GM12892 (cell line): ENCODE measurements around the gene BPNT1.
"Not testable (repeated sequence)": the region's sequence is repeated elsewhere in the genome, so short reads cannot be mapped to it uniquely, and the experiment has no call there.

ENCODE experiments used
- DNase-seq: peaks from one replicate; pipeline ENCODE4 v3.0.0; 2011; ENCODE audit not compliant: insufficient read length
- FAIRE-seq: peaks from 2 replicates; lab custom pipeline; 2011; peaks lifted over from hg19 to GRCh38; lab: Jason Lieb, UNC
- POLR2A ChIP-seq: IDR thresholded peaks from 2 replicates; pipeline ENCODE4 v1.6.1; 2011; ENCODE audit warnings: low read depth, low read length, control low read depth
- POLR2AphosphoS5 ChIP-seq: IDR thresholded peaks from 2 replicates; pipeline ENCODE4 v1.6.1; 2011; ENCODE audit warnings: low read depth, low read length, control low read depth
- TAF1 ChIP-seq: IDR thresholded peaks from 2 replicates; pipeline ENCODE4 v1.6.1; 2011; ENCODE audit warnings: low read depth, mild to moderate bottlenecking, control low read depth, low read length, borderline replicate concordance

Gene BPNT1

DNA sequence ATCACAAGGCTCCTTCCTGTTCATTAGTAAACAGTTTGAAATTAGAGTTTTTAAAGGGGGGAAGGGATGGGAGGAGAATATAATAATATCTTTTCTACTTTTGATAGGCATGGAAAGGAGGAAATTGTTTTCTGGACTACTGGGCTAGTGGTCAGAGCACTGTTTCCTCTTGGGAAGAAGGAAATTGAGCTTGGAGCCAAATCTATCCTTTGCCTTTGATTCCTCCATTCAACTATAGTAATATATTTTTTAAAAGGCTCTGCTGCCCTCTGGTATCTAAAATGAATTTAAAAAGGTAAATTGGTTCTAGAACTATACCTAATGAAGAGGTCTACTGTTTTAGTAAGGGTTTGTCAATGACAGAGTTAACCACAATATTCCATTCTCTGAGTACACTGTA is 10.2 kb upstream of the BPNT1 start:
- DNase-seq: no peak
- TF ChIP-seq POLR2A: no peak
- no peak for TF ChIP-seq POLR2AphosphoS5
- TF ChIP-seq TAF1: no peak
- FAIRE-seq: no peak

DNA sequence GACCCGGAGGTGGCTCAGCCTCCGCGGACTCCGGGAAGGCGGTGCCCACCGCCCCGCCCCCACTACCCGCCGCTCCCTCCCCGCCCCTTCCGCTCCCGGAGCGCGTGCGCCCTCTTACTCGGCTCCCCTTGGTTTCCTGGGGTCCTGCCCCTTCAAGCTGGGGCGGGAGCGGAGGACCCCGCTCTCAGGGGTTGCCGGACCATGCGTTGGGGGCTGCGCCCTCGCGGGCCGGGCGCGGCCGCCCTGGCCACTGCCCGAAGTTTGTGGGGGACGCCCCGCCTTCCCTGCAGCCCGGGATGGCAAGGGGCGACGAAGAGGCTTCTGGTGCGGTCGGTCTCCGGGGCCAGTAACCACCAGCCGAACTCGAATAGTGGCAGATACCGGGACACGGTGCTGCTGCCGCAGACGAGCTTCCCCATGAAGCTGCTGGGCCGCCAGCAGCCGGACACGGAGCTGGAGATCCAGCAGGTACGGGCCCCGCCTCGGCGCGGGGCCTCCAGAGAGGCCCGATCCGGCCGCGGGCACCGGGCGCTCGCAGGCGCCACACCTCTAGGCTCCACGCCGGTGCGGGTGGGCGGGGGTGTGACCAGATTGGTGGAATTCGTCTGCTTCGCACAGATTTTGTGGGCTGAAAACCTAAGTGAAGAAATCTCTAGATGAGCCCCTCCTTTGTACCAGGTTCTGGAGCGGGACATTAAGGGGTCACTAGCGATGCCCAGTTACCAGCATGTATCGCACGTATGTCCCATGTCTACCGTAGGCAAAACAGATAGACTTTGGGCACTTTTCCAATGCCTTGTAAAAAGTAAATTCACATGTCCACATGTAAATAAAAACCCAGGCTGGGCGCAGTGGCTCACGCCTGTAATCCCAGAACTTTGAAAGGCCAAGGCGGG is 4.7 kb upstream of the BPNT1 start, which contains the start of gene IARS2:
Gene IARS2 (plus strand): TSS at position 117 of the 896 bp plus-strand sequence. CDS start 85 bp downstream, at position 202.
- FAIRE-seq: peak; percentile 96

DNA sequence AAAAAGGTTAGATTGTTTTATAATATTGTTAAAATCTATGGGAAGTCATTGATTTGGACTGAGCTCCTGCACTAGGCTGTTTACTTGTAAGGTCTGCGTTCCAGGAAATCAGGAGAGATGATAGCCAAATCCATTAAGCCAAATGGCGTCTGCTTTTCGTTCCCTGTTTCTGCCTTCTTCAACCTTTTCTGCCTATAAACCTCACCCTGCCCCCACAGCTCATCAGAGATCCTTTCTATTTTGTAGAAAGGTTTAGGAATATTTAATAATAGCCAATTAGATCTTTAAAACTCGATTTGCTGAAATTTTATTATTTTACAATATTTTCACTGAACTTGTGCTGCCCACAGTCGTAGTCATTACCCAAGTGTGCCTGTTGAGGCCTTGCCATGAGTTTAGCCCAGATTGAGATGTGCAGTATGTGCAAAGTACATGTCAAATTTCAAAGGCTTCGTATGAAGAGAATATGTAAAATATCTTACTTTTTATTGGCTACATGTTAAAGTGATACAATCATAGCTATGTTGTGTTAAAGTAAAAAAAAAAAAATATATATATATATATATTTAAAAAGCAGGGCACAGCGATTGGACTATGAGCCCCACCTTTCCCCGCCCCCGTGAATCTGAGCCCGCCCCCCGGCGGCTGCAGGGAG is 3.9 kb upstream of the BPNT1 start:
- no peak for FAIRE-seq
- no peak for TF ChIP-seq POLR2AphosphoS5
- TF ChIP-seq POLR2A: no peak

More for the DNA sequence above, 4.7 kb upstream of the BPNT1 start, which contains the start of gene IARS2:
- peak; percentile 84 for DNase-seq
- TF ChIP-seq POLR2AphosphoS5 (0 out of 2 replicates have a peak, but pooled peaks have one; percentile 35), POLR2A (peak; percentile 63; the same call in 1 of the 2 replicates), TAF1 (0 out of 2 replicates have a peak, but pooled peaks have one; percentile 41)

DNA sequence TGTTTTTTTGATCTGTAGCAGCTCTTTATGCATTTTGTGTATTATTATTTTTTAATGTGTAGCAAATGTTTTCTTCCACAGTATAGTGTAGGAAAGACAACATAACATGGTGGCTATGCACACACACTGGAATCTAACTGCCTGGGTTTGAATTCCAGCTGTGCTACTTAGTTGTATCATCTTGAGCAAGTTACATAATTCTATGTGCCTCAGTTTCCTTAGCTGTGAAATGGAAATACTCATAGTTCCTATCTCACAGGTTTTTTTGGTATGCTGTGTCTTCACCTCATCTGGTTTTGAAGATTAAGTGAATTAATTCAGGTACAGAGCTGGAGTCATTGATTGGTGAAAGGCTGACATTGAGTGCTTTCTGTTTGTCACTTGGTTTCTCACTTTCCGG is 3.1 kb upstream of the BPNT1 start:
- TF ChIP-seq POLR2A: no peak
- no peak for FAIRE-seq
- no peak for DNase-seq

More for the DNA sequence above, 3.9 kb upstream of the BPNT1 start:
- DNase-seq: no peak

DNA sequence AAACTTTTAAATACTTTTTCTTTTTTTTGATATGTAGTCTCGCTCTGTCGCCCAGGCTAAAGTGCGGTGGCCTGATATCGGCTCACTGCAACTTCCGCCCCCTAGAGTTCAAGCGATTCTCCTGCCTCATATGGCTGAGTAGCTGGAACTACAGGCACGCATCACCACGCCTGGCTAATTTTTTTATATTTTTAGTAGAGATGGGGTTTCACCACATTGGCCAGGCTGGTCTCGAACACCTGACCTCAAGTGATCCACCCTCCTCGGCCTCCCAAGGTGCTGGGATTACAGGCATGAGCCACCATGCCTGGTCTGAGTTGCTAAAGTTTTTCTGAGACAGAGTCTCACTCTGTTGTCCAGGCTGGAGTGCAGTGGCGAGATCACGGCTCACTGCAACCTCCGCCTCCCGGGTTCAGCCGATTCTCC is 3.3 kb downstream of the BPNT1 start:
- DNase-seq: not testable (repeated sequence)
- FAIRE-seq: peak; percentile 78

GRCh38 chr1:220084460-220084859 is 5.1 kb downstream of the BPNT1 start:
- FAIRE-seq: no peak

GRCh38 chr1:220077887-220078286 is 11.7 kb downstream of the BPNT1 start:
- FAIRE-seq (no peak), DNase-seq (no peak)
- TF ChIP-seq POLR2A (no peak), TAF1 (no peak), POLR2AphosphoS5 (no peak)

More at GRCh38 chr1:220084460-220084859, 5.1 kb downstream of the BPNT1 start:
- no peak for TF ChIP-seq POLR2AphosphoS5
- TF ChIP-seq POLR2A: no peak
- TF ChIP-seq TAF1: no peak
- DNase-seq: no peak

DNA sequence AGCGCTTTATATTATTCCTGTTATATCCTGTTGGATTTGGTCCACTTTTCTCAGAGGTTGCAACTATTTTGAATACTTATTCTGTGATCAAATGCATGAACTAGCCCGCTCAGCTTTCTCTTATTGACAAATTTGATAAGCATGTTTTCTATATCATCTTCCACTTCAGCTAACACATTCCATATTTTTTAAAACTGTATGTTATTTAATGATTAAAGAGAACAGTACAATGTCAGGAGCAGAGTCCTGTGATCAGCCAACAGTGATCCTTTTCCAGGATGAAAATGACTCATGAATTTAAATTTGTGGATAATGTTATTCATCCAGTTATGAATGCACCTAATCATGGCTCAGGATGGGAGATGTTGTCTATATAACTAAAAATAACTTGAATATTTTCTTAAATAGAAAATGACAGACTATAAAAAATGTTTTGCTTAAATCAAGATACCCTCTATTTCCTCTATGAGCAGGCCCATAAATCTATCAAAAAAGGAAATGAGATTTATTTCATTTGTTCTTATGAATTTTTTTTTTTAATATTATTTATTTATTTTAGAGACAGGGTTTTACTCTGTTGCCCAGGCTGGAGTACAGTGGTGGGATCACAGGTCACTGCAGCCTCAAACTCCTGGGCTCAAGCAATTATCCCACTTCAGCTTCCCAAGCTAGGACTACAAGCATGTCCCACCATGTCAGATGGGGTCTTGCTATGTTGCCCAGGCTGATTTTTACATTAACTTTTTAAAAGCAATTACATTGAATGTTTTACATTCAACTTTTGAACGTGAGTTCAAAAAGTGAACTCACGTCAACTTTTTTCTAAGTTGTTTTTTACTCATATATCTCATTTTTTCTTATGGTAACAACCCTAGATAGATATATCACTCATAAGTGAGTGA is 12.5 kb downstream of the BPNT1 start:
- DNase-seq (no peak), FAIRE-seq (no peak)
- TF ChIP-seq POLR2AphosphoS5 (no peak), POLR2A (no peak), TAF1 (no peak)

- no peak for TF ChIP-seq POLR2A
- TF ChIP-seq TAF1: no peak
- no peak for TF ChIP-seq POLR2AphosphoS5
- no peak for FAIRE-seq
- DNase-seq: no peak
Measured at GRCh38 chr1:220067269-220068204, 22.1 kb downstream of the BPNT1 start.

GRCh38 chr1:220062629-220063028 is 27.0 kb downstream of the BPNT1 start:
- no peak for FAIRE-seq
- TF ChIP-seq TAF1 (no peak), POLR2AphosphoS5 (no peak), POLR2A (no peak)
- DNase-seq: no peak
